HG02938 (cell line): Measurements from ENCODE around the gene ATP2C2.

Experiments
- ATAC-seq: cut with Tn5 transposase; IDR thresholded peaks from one replicate; pipeline ENCODE4 v1.9.1; 2021; ENCODE audit warnings: mild to moderate bottlenecking, moderate library complexity; ENCODE audit not compliant: unreplicated experiment

Gene ATP2C2

GRCh38 chr16:84361546-84361945, 6.8 kb upstream of the ATP2C2 start:
- no peak for ATAC-seq

- no peak for ATAC-seq
Measured at GRCh38 chr16:84362471-84362941, 5.8 kb upstream of the ATP2C2 start.

- no peak for ATAC-seq
Measured at GRCh38 chr16:84366208-84366607, 2.1 kb upstream of the ATP2C2 start.

GRCh38 chr16:84367297-84367680, 1.0 kb upstream of the ATP2C2 start:
- no peak for ATAC-seq

GRCh38 chr16:84367750-84368307, 509 bp upstream of the ATP2C2 start:
- ATAC-seq, result no peak

GRCh38 chr16:84369105-84369504, 767 bp downstream of the ATP2C2 start:
- no peak for ATAC-seq

- ATAC-seq, result no peak
Measured at GRCh38 chr16:84369938-84370627, 1.7 kb downstream of the ATP2C2 start.

GRCh38 chr16:84370723-84371552, 2.6 kb downstream of the ATP2C2 start:
- ATAC-seq, result no peak

- ATAC-seq, result no peak
Measured at GRCh38 chr16:84371553-84371865, 3.2 kb downstream of the ATP2C2 start.

- ATAC-seq, result no peak
Measured at GRCh38 chr16:84373907-84374489, 5.7 kb downstream of the ATP2C2 start.

- ATAC-seq, result no peak
Measured at GRCh38 chr16:84378099-84378498, 9.8 kb downstream of the ATP2C2 start.

- no peak for ATAC-seq
Measured at GRCh38 chr16:84378567-84378966, 10.2 kb downstream of the ATP2C2 start.

- no peak for ATAC-seq
Measured at GRCh38 chr16:84379008-84379708, 10.8 kb downstream of the ATP2C2 start.

- no peak for ATAC-seq
Measured at GRCh38 chr16:84379709-84380362, 11.5 kb downstream of the ATP2C2 start.

GRCh38 chr16:84380405-84380804, 12.1 kb downstream of the ATP2C2 start:
- no peak for ATAC-seq

GRCh38 chr16:84382396-84382795, 14.1 kb downstream of the ATP2C2 start:
- ATAC-seq, result no peak

GRCh38 chr16:84383106-84383505, 14.8 kb downstream of the ATP2C2 start:
- no peak for ATAC-seq

GRCh38 chr16:84386047-84386446, 17.7 kb downstream of the ATP2C2 start:
- no peak for ATAC-seq

- no peak for ATAC-seq
Measured at GRCh38 chr16:84387021-84387420, 18.7 kb downstream of the ATP2C2 start.

- no peak for ATAC-seq
Measured at GRCh38 chr16:84390131-84390785, 21.9 kb downstream of the ATP2C2 start.
